Heart left ventricle (tissue), 13 donors: ENCODE measurements around the gene C6orf15.
A peak's percentile ranks its signal among the peaks of the same experiment; 100 is the strongest.

Experiments
- POLR2A ChIP-seq, 2 donors: fragments of 450-650 bp; IDR thresholded peaks; one replicate each; pipeline ENCODE4 v1.6.1; 2017; ENCODE audit warnings: antibody characterized with exemption in 2 of 2, mild to moderate bottlenecking in 2 of 2, moderate library complexity in 2 of 2
- TF ChIP-seq, protein P1 (sequence below), 12 donors: fragments of 200-600 bp; sonication (generic) in 4 of 12; IDR thresholded peaks; one replicate each; pipeline versions ENCODE4 v1.5.0 to v1.8.0; 2018 to 2022; ENCODE audit warnings: antibody characterized with exemption in 12 of 12, mild to moderate bottlenecking in 5 of 12
- donor health status: ischemic (EF 13 %, LVEDD 7.1; RV severe dilation, severe dysfunction).
- donor health status: DM: no; HTN: yes; CAD: no.
- donor health status: DM: no; HTN: no; CAD: no.
- donor health status: ischemic (EF 25% LVEDD 6.9; RV normal size, moderate dysfunction).
- donor health status: ischemic (EF 25% LVEDD 5.7; RV mildly dilated, moderate dysfunction).
- donor health status: ischemic (EF 35%, LVEDD 5.7; RV mildly dilated, moderate dysfunction).
- donor health status: nonischemic (EF 11% LVEDD 7.7; RV severe dilation, severe dysfunction).
- donor health status: DM: yes; HTN: yes; CAD: no.
- donor health status: PGD.
- donor health status: ischemic (EF 29% LVEDD 5.4; RV normal size, mild dysfunction).
- donor health status: nonischemic (EF 23%, LVEDD 6.1; RV moderate dilation, normal function).

DNA sequence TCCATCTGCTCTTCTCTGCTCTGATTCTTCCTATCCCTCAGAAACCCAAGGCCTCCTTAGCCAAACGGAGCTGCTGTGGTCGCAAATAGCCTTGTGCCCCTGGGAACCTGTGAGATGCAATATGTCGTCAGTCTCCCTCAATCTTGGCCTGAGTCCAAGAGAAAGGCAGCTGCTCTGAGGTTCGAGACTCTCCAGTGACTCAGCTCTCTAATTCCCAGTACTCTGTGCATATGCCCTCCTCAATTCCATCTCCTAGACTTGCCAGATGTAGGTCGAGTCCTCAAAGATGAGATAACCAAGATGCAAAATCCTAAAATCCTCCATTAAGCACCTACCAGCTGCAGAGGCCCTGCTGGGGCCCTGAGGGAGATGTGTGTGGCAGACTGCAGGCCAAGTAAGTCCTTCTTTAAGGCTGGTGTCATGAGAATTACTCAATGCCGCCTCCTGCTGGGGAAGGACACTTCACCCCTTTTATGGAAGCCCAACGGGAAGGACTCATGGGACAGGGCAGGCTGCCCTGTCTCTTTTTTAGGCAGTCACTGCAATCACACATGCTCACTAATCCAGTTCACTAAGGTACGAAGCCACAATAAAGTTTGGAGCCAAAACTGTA, 28.5 kb downstream of the C6orf15 start:
- no peak for TF ChIP-seq POLR2A (IDR thresholded peaks at IDR 0.05)
- TF ChIP-seq, protein P1, sequence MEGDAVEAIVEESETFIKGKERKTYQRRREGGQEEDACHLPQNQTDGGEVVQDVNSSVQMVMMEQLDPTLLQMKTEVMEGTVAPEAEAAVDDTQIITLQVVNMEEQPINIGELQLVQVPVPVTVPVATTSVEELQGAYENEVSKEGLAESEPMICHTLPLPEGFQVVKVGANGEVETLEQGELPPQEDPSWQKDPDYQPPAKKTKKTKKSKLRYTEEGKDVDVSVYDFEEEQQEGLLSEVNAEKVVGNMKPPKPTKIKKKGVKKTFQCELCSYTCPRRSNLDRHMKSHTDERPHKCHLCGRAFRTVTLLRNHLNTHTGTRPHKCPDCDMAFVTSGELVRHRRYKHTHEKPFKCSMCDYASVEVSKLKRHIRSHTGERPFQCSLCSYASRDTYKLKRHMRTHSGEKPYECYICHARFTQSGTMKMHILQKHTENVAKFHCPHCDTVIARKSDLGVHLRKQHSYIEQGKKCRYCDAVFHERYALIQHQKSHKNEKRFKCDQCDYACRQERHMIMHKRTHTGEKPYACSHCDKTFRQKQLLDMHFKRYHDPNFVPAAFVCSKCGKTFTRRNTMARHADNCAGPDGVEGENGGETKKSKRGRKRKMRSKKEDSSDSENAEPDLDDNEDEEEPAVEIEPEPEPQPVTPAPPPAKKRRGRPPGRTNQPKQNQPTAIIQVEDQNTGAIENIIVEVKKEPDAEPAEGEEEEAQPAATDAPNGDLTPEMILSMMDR (IDR thresholded peaks at IDR 0.05): peak in 7 of 12 donors; percentile 27 to 52 (median 43)
